Osteoblast (primary cell): ENCODE measurements around the gene FIBIN. TPM values are rescaled to one million over a fixed set of nuclear protein-coding genes. Genes with fewer than 3 reads are reported as not detected.

Experiments
- DNase-seq: peaks from one replicate; pipeline ENCODE4 v3.0.0; 2011; ENCODE audit warnings: low spot score, mixed read lengths; ENCODE audit not compliant: insufficient read length; ENCODE audit errors: missing footprints
- H2AFZ ChIP-seq: 2 replicates; pipeline ENCODE4 v1.6.0; 2011; ENCODE audit warnings: mild to moderate bottlenecking, low read length
- H3K27ac ChIP-seq: 2 replicates; pipeline ENCODE4 v1.5.1; 2011; ENCODE audit warnings: mild to moderate bottlenecking, low read depth, low read length, moderate library complexity
- H3K27me3 ChIP-seq: 2 replicates; pipeline ENCODE4 v1.6.0; 2012; ENCODE audit warnings: mild to moderate bottlenecking, control low read depth, inconsistent platforms, low read length, moderate library complexity; ENCODE audit not compliant: insufficient read depth
- H3K36me3 ChIP-seq: 2 replicates; pipeline ENCODE4 v1.5.1; 2011; ENCODE audit warnings: mild to moderate bottlenecking, low read length, control low read depth, moderate library complexity; ENCODE audit not compliant: insufficient read depth
- H3K4me1 ChIP-seq: 2 replicates; pipeline ENCODE4 v1.5.1; 2011; ENCODE audit warnings: mild to moderate bottlenecking, low read length, control low read depth, moderate library complexity; ENCODE audit not compliant: insufficient read depth
- H3K4me2 ChIP-seq: 2 replicates; pipeline ENCODE4 v1.6.0; 2011; ENCODE audit warnings: mild to moderate bottlenecking, low read length; ENCODE audit not compliant: insufficient read depth
- H3K4me3 ChIP-seq: fragments of 200-600 bp; sonication (generic); 3 replicates; pipeline ENCODE4 v1.5.1; 2012; ENCODE audit warnings: mild to moderate bottlenecking, low read length, inconsistent platforms; ENCODE audit not compliant: insufficient read depth
- H3K79me2 ChIP-seq: 2 replicates; pipeline ENCODE4 v1.6.0; 2012; ENCODE audit warnings: mild to moderate bottlenecking, low read length, control low read depth, inconsistent platforms; ENCODE audit not compliant: insufficient read depth
- H3K9me3 ChIP-seq: 2 replicates; pipeline ENCODE4 v1.5.1; 2011; ENCODE audit warnings: low read depth, low read length, control low read depth
- H4K20me1 ChIP-seq: 2 replicates; pipeline ENCODE4 v1.6.0; 2012; ENCODE audit warnings: mild to moderate bottlenecking, low read length, control low read depth; ENCODE audit not compliant: insufficient read depth
- total RNA-seq: library from RNA; depleted of rRNA; stranded (reverse); fragments of >200 nt; gene quantifications from 2 replicates; pipeline ENCODE4 v1.2.3, GENCODE V29; 2012
- TF ChIP-seq, protein P1 (sequence below): IDR thresholded peaks from 2 replicates; pipeline ENCODE4 v1.5.1; 2011; ENCODE audit warnings: mild to moderate bottlenecking, low read depth, low read length, moderate library complexity; ENCODE audit errors: extremely low read depth

Gene FIBIN
- total RNA-seq, 1 donor: 30.0 TPM

DNA sequence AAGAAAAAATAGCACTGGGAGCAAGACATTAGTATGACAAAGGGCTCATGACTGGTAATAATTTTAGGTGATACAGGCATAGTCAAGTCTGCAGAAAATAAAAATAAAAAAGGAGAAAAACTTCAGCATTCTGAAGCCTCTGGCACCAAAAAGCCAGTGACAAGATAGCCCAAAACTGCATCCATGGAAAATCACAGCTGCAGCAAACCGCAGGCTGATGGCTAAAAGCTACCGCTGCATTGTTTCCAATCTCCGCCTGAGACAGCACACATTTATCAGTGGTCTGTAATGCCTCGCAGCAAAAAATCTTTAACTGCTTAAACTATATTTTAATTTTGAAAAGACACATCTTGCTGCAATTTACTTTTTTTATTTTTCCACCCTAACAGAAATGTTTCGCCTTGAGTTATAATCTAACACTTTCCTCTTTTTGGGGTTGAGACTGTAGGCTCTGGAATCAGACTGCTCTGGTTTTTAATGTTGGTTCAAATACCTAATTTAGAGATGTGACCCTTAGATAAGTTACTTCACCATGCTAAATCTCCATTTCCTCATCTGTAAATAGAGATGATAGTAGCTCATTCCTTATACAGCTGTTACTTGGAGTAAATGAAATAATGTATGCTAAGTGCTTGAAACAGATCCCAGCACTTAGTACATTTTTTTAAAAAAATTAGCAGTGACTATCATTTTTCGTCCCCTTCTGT lies 42.0 kb upstream of the FIBIN start:
- no peaks in the 10 kb centered on the region for H4K20me1 ChIP-seq
- H2AFZ ChIP-seq: no peak overlapping the region
- no peaks in the 10 kb centered on the region for H3K36me3 ChIP-seq
- no peak overlapping the region for H3K27ac ChIP-seq
- no peaks in the 10 kb centered on the region for H3K27me3 ChIP-seq
- H3K4me1 ChIP-seq: peaks cover 43% of the 10 kb centered on the region
- TF ChIP-seq, protein P1, sequence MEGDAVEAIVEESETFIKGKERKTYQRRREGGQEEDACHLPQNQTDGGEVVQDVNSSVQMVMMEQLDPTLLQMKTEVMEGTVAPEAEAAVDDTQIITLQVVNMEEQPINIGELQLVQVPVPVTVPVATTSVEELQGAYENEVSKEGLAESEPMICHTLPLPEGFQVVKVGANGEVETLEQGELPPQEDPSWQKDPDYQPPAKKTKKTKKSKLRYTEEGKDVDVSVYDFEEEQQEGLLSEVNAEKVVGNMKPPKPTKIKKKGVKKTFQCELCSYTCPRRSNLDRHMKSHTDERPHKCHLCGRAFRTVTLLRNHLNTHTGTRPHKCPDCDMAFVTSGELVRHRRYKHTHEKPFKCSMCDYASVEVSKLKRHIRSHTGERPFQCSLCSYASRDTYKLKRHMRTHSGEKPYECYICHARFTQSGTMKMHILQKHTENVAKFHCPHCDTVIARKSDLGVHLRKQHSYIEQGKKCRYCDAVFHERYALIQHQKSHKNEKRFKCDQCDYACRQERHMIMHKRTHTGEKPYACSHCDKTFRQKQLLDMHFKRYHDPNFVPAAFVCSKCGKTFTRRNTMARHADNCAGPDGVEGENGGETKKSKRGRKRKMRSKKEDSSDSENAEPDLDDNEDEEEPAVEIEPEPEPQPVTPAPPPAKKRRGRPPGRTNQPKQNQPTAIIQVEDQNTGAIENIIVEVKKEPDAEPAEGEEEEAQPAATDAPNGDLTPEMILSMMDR: no peak
- H3K9me3 ChIP-seq: no peaks in the 10 kb centered on the region
- no peak overlapping the region for H3K4me2 ChIP-seq
- no peak overlapping the region for H3K4me3 ChIP-seq
- no peak for DNase-seq
- H3K79me2 ChIP-seq: no peaks in the 10 kb centered on the region

DNA sequence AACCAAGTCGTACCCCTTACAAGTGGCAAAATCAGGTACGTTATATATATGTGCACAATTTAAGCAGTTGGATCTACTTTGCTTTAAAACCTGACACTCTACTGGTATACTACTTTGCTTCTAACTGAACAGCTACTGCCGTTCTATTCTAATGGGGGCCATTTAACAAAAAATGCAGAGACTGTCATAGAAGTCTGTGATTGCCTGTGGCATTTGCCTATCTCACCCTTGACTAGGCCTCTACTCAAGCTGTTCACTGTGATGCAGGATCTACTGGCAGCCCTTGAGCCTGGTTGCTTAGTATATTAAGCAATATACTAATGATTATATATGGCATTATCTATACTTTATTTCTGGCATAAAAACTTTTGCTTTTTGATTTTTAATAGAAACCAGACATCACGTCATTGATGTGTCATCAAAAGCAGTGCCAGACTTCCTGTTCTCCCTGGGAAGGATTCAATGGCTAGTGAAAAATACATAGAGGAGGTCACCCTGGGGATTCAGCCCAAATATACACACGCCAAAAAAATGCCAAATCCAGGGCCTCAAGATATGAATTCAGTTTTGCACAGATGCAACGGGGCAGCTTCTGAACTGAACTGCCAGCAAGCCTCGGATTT lies 40.0 kb upstream of the FIBIN start:
- Histone ChIP-seq H3K4me3 (no peak overlapping the region), H3K4me1 (peaks cover 26% of the 10 kb centered on the region), H3K79me2 (no peaks in the 10 kb centered on the region), H3K36me3 (no peaks in the 10 kb centered on the region), H3K9me3 (no peaks in the 10 kb centered on the region), H3K27ac (peak overlapping the region; percentile 52), H3K4me2 (no peak overlapping the region), H3K27me3 (no peaks in the 10 kb centered on the region), H2AFZ (no peak overlapping the region), H4K20me1 (no peaks in the 10 kb centered on the region)
- TF ChIP-seq, protein P1: no peak
- no peak for DNase-seq

DNA sequence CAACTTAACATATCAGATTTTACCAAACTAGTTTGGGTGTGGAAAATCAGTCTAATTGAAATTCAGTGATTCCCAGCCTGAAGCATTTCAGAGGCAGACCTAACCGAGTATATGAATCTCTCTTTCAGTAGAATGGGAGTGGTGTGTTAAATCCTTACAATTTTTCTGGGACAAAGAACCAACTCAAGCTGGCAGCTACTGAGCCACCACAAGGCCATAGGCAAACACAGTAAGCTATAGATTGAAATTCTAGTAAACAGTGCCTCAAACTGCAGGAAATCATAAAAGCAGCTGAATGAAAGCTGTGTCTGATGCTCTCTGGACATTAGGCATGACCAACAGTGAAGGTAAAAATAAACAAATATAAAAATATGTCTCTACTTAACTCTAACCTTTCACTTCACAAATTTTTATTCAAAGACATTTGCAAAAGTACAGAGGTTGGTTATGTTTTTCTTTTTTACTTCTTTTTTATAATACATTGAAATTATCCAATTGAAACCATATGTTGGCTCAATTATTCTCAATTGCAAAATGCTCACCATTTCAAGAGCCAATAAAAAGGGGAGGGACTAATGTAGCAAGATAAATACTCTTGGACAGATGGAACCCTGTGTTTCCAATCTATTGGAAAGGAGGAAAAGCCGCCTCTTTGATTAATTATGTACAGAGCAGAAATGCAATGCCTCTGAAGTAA lies 35.8 kb upstream of the FIBIN start:
- Histone ChIP-seq H3K79me2 (no peaks in the 10 kb centered on the region), H3K9me3 (no peaks in the 10 kb centered on the region), H3K4me1 (peaks cover 5% of the 10 kb centered on the region), H3K4me3 (no peak overlapping the region), H3K36me3 (no peaks in the 10 kb centered on the region), H3K27me3 (no peaks in the 10 kb centered on the region), H4K20me1 (no peaks in the 10 kb centered on the region), H3K27ac (no peak overlapping the region), H3K4me2 (no peak overlapping the region), H2AFZ (no peak overlapping the region)
- DNase-seq: no peak
- TF ChIP-seq, protein P1: no peak

DNA sequence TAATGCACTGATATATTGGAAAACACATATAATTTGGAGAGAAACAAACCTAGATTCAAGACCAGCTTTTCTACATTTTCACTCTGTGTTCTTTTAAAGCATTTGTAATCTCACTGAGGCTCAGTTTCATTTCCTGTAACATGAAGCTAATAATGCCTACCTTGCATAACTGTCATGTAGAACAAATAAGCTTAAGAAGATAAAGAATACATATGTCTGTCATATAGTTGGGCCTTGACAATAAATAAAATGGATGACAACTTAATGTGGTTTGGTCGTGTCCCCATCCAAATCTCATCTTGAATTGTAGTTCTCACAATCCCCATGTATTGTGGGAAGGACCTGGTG lies 35.2 kb upstream of the FIBIN start:
- Histone ChIP-seq H3K9me3 (no peaks in the 10 kb centered on the region), H2AFZ (no peak overlapping the region), H3K79me2 (no peaks in the 10 kb centered on the region), H3K27ac (no peak overlapping the region), H3K4me3 (no peak overlapping the region), H3K4me2 (no peak overlapping the region), H4K20me1 (no peaks in the 10 kb centered on the region), H3K27me3 (no peaks in the 10 kb centered on the region), H3K36me3 (no peaks in the 10 kb centered on the region), H3K4me1 (peaks cover 4% of the 10 kb centered on the region)
- no peak for DNase-seq
- TF ChIP-seq, protein P1: no peak
